Colonic mucosa (tissue), 4 donors: ENCODE results near the gene MINPP1. TPM values are rescaled to one million over a fixed set of nuclear protein-coding genes. Genes with fewer than 3 reads are reported as not detected.
A peak's percentile ranks its signal among the peaks of the same experiment; 100 is the strongest.

Experiments used
- DNase-seq: peaks from one replicate; pipeline ENCODE4 v3.0.0-alpha.2; 2020
- H3K27ac ChIP-seq: fragments of 200-600 bp; one replicate; pipeline ENCODE4 v1.8.0; 2021
- H3K27me3 ChIP-seq: fragments of 200-600 bp; one replicate; pipeline ENCODE4 v1.8.0; 2021
- H3K36me3 ChIP-seq: fragments of 200-600 bp; one replicate; pipeline ENCODE4 v1.8.0; 2021
- H3K4me1 ChIP-seq: fragments of 200-600 bp; one replicate; pipeline ENCODE4 v1.8.0; 2021; ENCODE audit warnings: mild to moderate bottlenecking
- H3K4me3 ChIP-seq: fragments of 200-600 bp; one replicate; pipeline ENCODE4 v1.8.0; 2021
- H3K9ac ChIP-seq, 2 donors: one replicate each; pipeline ENCODE4 v1.7.0; 2013; ENCODE audit warnings: control low read depth in 2 of 2, low read depth in 2 of 2, low read length in 2 of 2
- H3K9me3 ChIP-seq: fragments of 200-600 bp; one replicate; pipeline ENCODE4 v1.8.0; 2021
- CTCF ChIP-seq: fragments of 200-600 bp; IDR thresholded peaks from one replicate; pipeline ENCODE4 v1.8.0; 2022; ENCODE audit warnings: antibody characterized with exemption, mild to moderate bottlenecking
- intact Hi-C: fragments of 100-400 bp; cut with DNase I; formaldehyde crosslinking; loops from one replicate; pipeline ENCODE4 v1.14.1; 2022
- total RNA-seq, 2 donors: library from RNA; stranded (reverse); fragmentation: NEBNext Ultra II Directional in 1 of 2; extraction: Animal tissue kit (Norgen Biotek cat#: 25700) in 1 of 2; gene quantifications; one replicate each; pipeline ENCODE4 v1.2.1, GENCODE V29; 2021
- donor health status: healthy.
- donor health status: DM: no; HTN: no; CAD: no.
- donor health status: DM: no; HTN: no; CAD: no.

The MINPP1 gene
- total RNA-seq, 2 donors from 2014 or later: 19.7 to 24.0 TPM

GRCh38 chr10:87518937-87519336, 14.2 kb downstream of the MINPP1 start:
- Histone ChIP-seq H3K27me3 (no peaks in the 10 kb centered on the region), H3K4me1 (no peaks in the 10 kb centered on the region), H3K9ac (no peak overlapping the region), H3K4me3 (no peak overlapping the region), H3K36me3 (no peaks in the 10 kb centered on the region), H3K9me3 (no peaks in the 10 kb centered on the region), H3K27ac (no peak overlapping the region)
- no peak for TF ChIP-seq CTCF
- DNase-seq: no peak
- intact Hi-C loops: no loop called here

- Histone ChIP-seq H3K9ac (no peak overlapping the region), H3K9me3 (no peaks in the 10 kb centered on the region), H3K27me3 (no peaks in the 10 kb centered on the region), H3K4me1 (no peaks in the 10 kb centered on the region), H3K4me3 (no peak overlapping the region), H3K36me3 (no peaks in the 10 kb centered on the region), H3K27ac (no peak overlapping the region)
- DNase-seq: no peak
- intact Hi-C loops: no loop called here
- TF ChIP-seq CTCF: no peak
These were observed 14.9 kb downstream of the MINPP1 start for GRCh38 chr10:87519582-87519981.

GRCh38 chr10:87523731-87524130, 19.0 kb downstream of the MINPP1 start:
- no peaks in the 10 kb centered on the region for H3K36me3 ChIP-seq
- intact Hi-C loops: no loop called here
- DNase-seq: no peak
- H3K9ac ChIP-seq: no peak overlapping the region
- no peak overlapping the region for H3K4me3 ChIP-seq
- no peak overlapping the region for H3K27ac ChIP-seq
- H3K4me1 ChIP-seq: no peaks in the 10 kb centered on the region
- H3K9me3 ChIP-seq: no peaks in the 10 kb centered on the region
- no peak for TF ChIP-seq CTCF
- H3K27me3 ChIP-seq: no peaks in the 10 kb centered on the region

GRCh38 chr10:87524296-87524695, 19.6 kb downstream of the MINPP1 start:
- no peak overlapping the region for H3K9ac ChIP-seq
- no peaks in the 10 kb centered on the region for H3K4me1 ChIP-seq
- no peak for TF ChIP-seq CTCF
- intact Hi-C loops: no loop called here
- H3K27ac ChIP-seq: no peak overlapping the region
- no peaks in the 10 kb centered on the region for H3K36me3 ChIP-seq
- no peak overlapping the region for H3K4me3 ChIP-seq
- DNase-seq: no peak
- no peaks in the 10 kb centered on the region for H3K9me3 ChIP-seq
- no peaks in the 10 kb centered on the region for H3K27me3 ChIP-seq

GRCh38 chr10:87531908-87532622, 27.4 kb downstream of the MINPP1 start:
- no peak for TF ChIP-seq CTCF
- intact Hi-C loops: loop anchor here (5.0 to 10.0 kb wide), 2 partner anchors 123 to 205 kb away; partner anchors contain the start of gene PAPSS2
- H3K9ac ChIP-seq: no peak overlapping the region

More at GRCh38 chr10:87531908-87532622, 27.4 kb downstream of the MINPP1 start:
- Histone ChIP-seq H3K27me3 (no peaks in the 10 kb centered on the region), H3K27ac (peak overlapping the region; percentile 12), H3K36me3 (no peaks in the 10 kb centered on the region), H3K4me1 (no peaks in the 10 kb centered on the region), H3K9me3 (no peaks in the 10 kb centered on the region), H3K4me3 (no peak overlapping the region)
- DNase-seq: no peak
